D721Med (cell line): ENCODE measurements around the gene TLR9.

Experiments used
- DNase-seq: peaks from one replicate; pipeline ENCODE4 v3.0.0; 2011; ENCODE audit warnings: low spot score; ENCODE audit not compliant: insufficient read length
- FAIRE-seq: peaks from 2 replicates; lab custom pipeline; 2011; peaks lifted over from hg19 to GRCh38; lab: Jason Lieb, UNC
- TF ChIP-seq, protein P1 (sequence below): IDR thresholded peaks from 2 replicates; pipeline ENCODE4 v1.5.1; 2012; ENCODE audit warnings: mild to moderate bottlenecking, control low read depth; ENCODE audit not compliant: insufficient read depth; ENCODE audit errors: missing control alignments

TLR9 gene

DNA sequence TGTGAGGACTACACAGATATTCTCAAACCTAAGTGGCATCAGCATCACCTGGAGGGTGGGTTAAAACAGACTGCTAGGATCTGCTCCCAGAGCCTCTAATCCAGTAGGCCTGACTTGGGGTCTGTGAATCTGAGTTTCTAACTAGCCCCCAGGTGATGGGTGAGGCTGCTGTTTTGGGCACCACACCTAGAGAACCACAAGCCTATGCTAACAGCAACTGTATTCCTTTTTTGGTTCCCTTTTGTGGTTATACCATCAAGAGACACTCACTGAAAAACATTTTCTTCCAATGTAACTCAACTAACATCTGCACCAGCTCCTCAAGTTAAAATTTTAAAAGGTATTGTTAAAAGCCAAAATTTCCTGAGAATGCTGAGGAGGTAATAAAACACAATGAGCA lies 37.0 kb upstream of the TLR9 start:
- FAIRE-seq, result no peak
- TF ChIP-seq, protein P1, sequence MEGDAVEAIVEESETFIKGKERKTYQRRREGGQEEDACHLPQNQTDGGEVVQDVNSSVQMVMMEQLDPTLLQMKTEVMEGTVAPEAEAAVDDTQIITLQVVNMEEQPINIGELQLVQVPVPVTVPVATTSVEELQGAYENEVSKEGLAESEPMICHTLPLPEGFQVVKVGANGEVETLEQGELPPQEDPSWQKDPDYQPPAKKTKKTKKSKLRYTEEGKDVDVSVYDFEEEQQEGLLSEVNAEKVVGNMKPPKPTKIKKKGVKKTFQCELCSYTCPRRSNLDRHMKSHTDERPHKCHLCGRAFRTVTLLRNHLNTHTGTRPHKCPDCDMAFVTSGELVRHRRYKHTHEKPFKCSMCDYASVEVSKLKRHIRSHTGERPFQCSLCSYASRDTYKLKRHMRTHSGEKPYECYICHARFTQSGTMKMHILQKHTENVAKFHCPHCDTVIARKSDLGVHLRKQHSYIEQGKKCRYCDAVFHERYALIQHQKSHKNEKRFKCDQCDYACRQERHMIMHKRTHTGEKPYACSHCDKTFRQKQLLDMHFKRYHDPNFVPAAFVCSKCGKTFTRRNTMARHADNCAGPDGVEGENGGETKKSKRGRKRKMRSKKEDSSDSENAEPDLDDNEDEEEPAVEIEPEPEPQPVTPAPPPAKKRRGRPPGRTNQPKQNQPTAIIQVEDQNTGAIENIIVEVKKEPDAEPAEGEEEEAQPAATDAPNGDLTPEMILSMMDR, result no peak
- DNase-seq, result no peak

DNA sequence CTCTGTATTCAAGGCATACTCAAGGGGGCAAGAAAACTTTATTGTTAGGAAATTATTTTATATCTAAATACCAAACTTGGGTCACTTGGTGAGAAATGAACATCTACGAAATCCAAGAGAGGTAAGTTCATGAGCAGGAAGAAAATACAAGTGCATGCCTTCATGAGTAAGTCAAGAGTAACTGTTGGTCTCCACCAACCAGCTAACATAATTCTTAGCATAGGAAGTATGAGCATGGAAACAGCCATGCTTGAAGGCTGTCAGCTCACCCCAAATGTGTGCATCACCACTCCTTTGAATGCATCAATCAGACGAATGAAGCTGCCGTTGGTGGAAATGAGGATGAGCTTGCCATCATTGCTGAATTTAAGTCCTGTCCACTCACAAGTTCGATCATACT lies 34.0 kb upstream of the TLR9 start:
- TF ChIP-seq, protein P1, result no peak
- FAIRE-seq (no peak), DNase-seq (no peak)

- DNase-seq, result no peak
- TF ChIP-seq, protein P1, result no peak
- FAIRE-seq, result no peak
Observed at GRCh38 chr3:52259035-52259434, 33.6 kb upstream of the TLR9 start.

GRCh38 chr3:52257911-52258310 lies 32.5 kb upstream of the TLR9 start:
- TF ChIP-seq, protein P1, result no peak
- DNase-seq (no peak), FAIRE-seq (no peak)

- FAIRE-seq (no peak), DNase-seq (no peak)
Observed at GRCh38 chr3:52256622-52257021, 31.2 kb upstream of the TLR9 start.

DNA sequence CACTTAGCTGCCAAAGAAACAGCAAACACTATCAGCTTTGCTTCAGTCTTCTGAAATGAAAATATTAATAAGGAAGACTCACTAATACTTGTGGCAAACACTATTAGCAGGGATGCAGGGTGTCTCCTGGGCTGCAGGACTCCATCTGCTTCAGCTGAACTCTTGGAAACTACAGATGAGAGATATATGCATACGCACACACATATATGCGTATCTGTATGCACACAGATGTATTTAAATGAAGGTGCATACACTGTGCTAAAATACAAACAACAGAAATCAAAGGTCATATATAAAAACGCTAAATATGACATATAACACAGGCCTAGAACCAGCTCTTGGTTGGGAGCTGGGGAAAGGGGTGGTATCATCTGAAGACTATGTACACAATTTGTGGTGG lies 30.7 kb upstream of the TLR9 start:
- DNase-seq, result no peak
- TF ChIP-seq, protein P1, result no peak
- FAIRE-seq, result no peak

More at GRCh38 chr3:52256622-52257021, 31.2 kb upstream of the TLR9 start:
- TF ChIP-seq, protein P1, result no peak

- DNase-seq, result no peak
- TF ChIP-seq, protein P1, result no peak
- no peak for FAIRE-seq
Observed at GRCh38 chr3:52254608-52255007, 29.2 kb upstream of the TLR9 start.
